A549 (cell line): Measurements from ENCODE around the gene ZNF846. TPM values are rescaled to one million over a fixed set of nuclear protein-coding genes. Genes with fewer than 3 reads are reported as not detected.

ENCODE experiments used
- ATAC-seq, 2 experiments: fragments of 200-7000 bp in 1 of 2; fragments of >200 bp in 1 of 2; cut with Nextera tagmentation in 1 of 2; cut with Tn5 transposase in 1 of 2; 3 replicates each; pipeline versions ENCODE4 v1.8.0 to v1.9.1; 2018 to 2020; ENCODE audit warnings: mild to moderate bottlenecking in 1 of 2, moderate library complexity in 1 of 2
- CTCF ChIA-PET: fragments of 300-600 bp; sonication (Branson Sonifier 250); formaldehyde crosslinking; extraction: SDS; loops from one replicate; lab custom pipeline; 2021; ENCODE audit warnings: antibody characterized with exemption, inconsistent platforms; lab: Yijun Ruan, JAX
- POLR2A ChIA-PET: fragments of 350-600 bp; formaldehyde crosslinking; extraction: SDS; loops from one replicate; lab custom pipeline; 2021; ENCODE audit warnings: antibody characterized with exemption, inconsistent platforms; lab: Yijun Ruan, JAX
- DNase-seq, 2 experiments: peaks; one replicate each; pipeline versions ENCODE4 v3.0.0 to v3.0.0-alpha.2; 2011 to 2016; ENCODE audit warnings: low read depth in 1 of 2, low spot score in 1 of 2
- FAIRE-seq: peaks from 2 replicates; lab custom pipeline; 2011; peaks lifted over from hg19 to GRCh38; lab: Jason Lieb, UNC
- H3K27ac ChIP-seq, 2 experiments: fragments of >200 bp; sonication (Bioruptor Twin); formaldehyde crosslinking; 3 replicates each; pipeline ENCODE4 v1.5.1; 2016 to 2017
- H3K4me1 ChIP-seq: fragments of >200 bp; sonication (Bioruptor Twin); formaldehyde crosslinking; 3 replicates; pipeline ENCODE4 v1.6.1; 2016
- H3K4me2 ChIP-seq: fragments of >200 bp; sonication (Bioruptor Twin); formaldehyde crosslinking; 3 replicates; pipeline ENCODE4 v1.6.1; 2016
- H3K4me3 ChIP-seq: fragments of >200 bp; sonication (Bioruptor Twin); formaldehyde crosslinking; 3 replicates; pipeline ENCODE4 v1.5.1; 2016
- H3K9me3 ChIP-seq: fragments of >200 bp; sonication (Bioruptor Twin); formaldehyde crosslinking; 3 replicates; pipeline ENCODE4 v1.6.1; 2016
- ATOH8 ChIP-seq: fragments of 250-450 bp; sonication (Bioruptor Pico); IDR thresholded peaks from 2 replicates; pipeline ENCODE4 v1.5.0; 2020; ENCODE audit warnings: low read depth, mild to moderate bottlenecking, moderate library complexity
- BHLHE40 ChIP-seq: IDR thresholded peaks from 2 replicates; pipeline ENCODE4 v1.6.1; 2012; ENCODE audit warnings: low read depth, low read length, inconsistent platforms
- CBX8 ChIP-seq: fragments of 200-600 bp; sonication (generic); IDR thresholded peaks from 2 replicates; pipeline ENCODE4 v1.6.1; 2016
- CEBPB ChIP-seq, 2 experiments: fragments of >200 bp in 1 of 2; sonication (Bioruptor Twin) in 1 of 2; formaldehyde crosslinking in 1 of 2; IDR thresholded peaks; 2 replicates each; pipeline ENCODE4 v1.6.1; 2012 to 2016
- CTCF ChIP-seq: fragments of >200 bp; sonication (Bioruptor Twin); formaldehyde crosslinking; IDR thresholded peaks from 3 replicates; pipeline ENCODE4 v1.5.1; 2016
- E2F6 ChIP-seq: IDR thresholded peaks from 2 replicates; pipeline ENCODE4 v1.6.1; 2012; ENCODE audit warnings: low read depth, borderline replicate concordance
- EHF ChIP-seq: fragments of 250-450 bp; sonication (Bioruptor Pico); IDR thresholded peaks from 2 replicates; pipeline ENCODE4 v1.5.0; 2020; ENCODE audit warnings: mild to moderate bottlenecking
- ELK1 ChIP-seq: fragments of 150-350 bp; IDR thresholded peaks from 2 replicates; pipeline ENCODE4 v1.6.1; 2014; ENCODE audit warnings: low read depth, mild to moderate bottlenecking, low read length
- EP300 ChIP-seq, 2 experiments: fragments of >200 bp; sonication (Bioruptor Twin); formaldehyde crosslinking; IDR thresholded peaks; 2 replicates in 1 of 2; 3 replicates in 1 of 2; pipeline ENCODE4 v1.6.1; 2016 to 2017
- FOSB ChIP-seq: fragments of 250-450 bp; sonication (Bioruptor Pico); IDR thresholded peaks from 2 replicates; pipeline ENCODE4 v1.5.0; 2020; ENCODE audit warnings: mild to moderate bottlenecking, moderate library complexity
- FOSL2 ChIP-seq, 2 experiments: fragments of 450-650 bp in 1 of 2; fragments of >200 bp in 1 of 2; sonication (Bioruptor Twin) in 1 of 2; formaldehyde crosslinking; IDR thresholded peaks; 2 replicates each; pipeline versions ENCODE4 v1.5.0 to v1.6.1; 2016 to 2020; ENCODE audit warnings: mild to moderate bottlenecking in 1 of 2, moderate library complexity in 1 of 2
- GATA3 ChIP-seq: IDR thresholded peaks from 2 replicates; pipeline ENCODE4 v1.6.1; 2012; ENCODE audit warnings: borderline replicate concordance
- HDAC2 ChIP-seq: fragments of 200-600 bp; sonication (generic); IDR thresholded peaks from 2 replicates; pipeline ENCODE4 v1.6.1; 2016
- HES2 ChIP-seq: fragments of >200 bp; sonication (Bioruptor Twin); formaldehyde crosslinking; IDR thresholded peaks from 2 replicates; pipeline ENCODE4 v1.6.1; 2016
- HEYL ChIP-seq: fragments of 250-450 bp; sonication (Bioruptor Pico); IDR thresholded peaks from 2 replicates; pipeline ENCODE4 v1.8.0; 2021; ENCODE audit warnings: mild to moderate bottlenecking, moderate library complexity
- HOXB5 ChIP-seq: fragments of 250-450 bp; sonication (Bioruptor Pico); IDR thresholded peaks from 2 replicates; pipeline ENCODE4 v1.5.0; 2020; ENCODE audit warnings: mild to moderate bottlenecking, moderate library complexity
- JUN ChIP-seq, 2 experiments: fragments of >200 bp; sonication (Bioruptor Twin); formaldehyde crosslinking; IDR thresholded peaks; 2 replicates in 1 of 2; 3 replicates in 1 of 2; pipeline ENCODE4 v1.6.1; 2016 to 2017
- JUNB ChIP-seq: fragments of >200 bp; sonication (Bioruptor Twin); formaldehyde crosslinking; IDR thresholded peaks from 2 replicates; pipeline ENCODE4 v1.6.1; 2016
- KDM1A ChIP-seq: fragments of 200-600 bp; sonication (generic); IDR thresholded peaks from 2 replicates; pipeline ENCODE4 v1.6.1; 2016; ENCODE audit warnings: low read depth, mild to moderate bottlenecking
- KDM5A ChIP-seq: fragments of 200-600 bp; sonication (generic); IDR thresholded peaks from 2 replicates; pipeline ENCODE4 v1.6.1; 2016; ENCODE audit warnings: antibody characterized with exemption, mild to moderate bottlenecking
- MAFK ChIP-seq: fragments of 450-650 bp; IDR thresholded peaks from 2 replicates; pipeline ENCODE4 v1.6.1; 2014; ENCODE audit not compliant: partially characterized antibody
- MAZ ChIP-seq: fragments of 150-350 bp; IDR thresholded peaks from 2 replicates; pipeline ENCODE4 v1.6.1; 2014; ENCODE audit warnings: antibody characterized with exemption, low read depth, low read length, borderline replicate concordance
- MYC ChIP-seq: IDR thresholded peaks from 2 replicates; pipeline ENCODE4 v1.6.1; 2012; ENCODE audit warnings: mild to moderate bottlenecking, inconsistent platforms, low read length, improper control_type of control experiment, borderline replicate concordance
- NFE2L2 ChIP-seq: fragments of 150-350 bp; conservative IDR thresholded peaks from 2 replicates; pipeline ENCODE4 v1.6.1; 2014; ENCODE audit warnings: low read length
- NR3C1 ChIP-seq: fragments of >200 bp; sonication (Bioruptor Twin); formaldehyde crosslinking; IDR thresholded peaks from 3 replicates; pipeline ENCODE4 v1.6.1; 2017
- RAD21 ChIP-seq, 2 experiments: fragments of >200 bp in 1 of 2; sonication (Bioruptor Twin) in 1 of 2; formaldehyde crosslinking in 1 of 2; IDR thresholded peaks in 1 of 2; conservative IDR thresholded peaks in 1 of 2; 2 replicates in 1 of 2; 3 replicates in 1 of 2; pipeline ENCODE4 v1.6.1; 2012 to 2018; ENCODE audit warnings: inconsistent platforms in 1 of 2
- RARB ChIP-seq: fragments of 250-450 bp; sonication (Bioruptor Pico); IDR thresholded peaks from 2 replicates; pipeline ENCODE4 v1.8.0; 2021; ENCODE audit warnings: mild to moderate bottlenecking, moderate library complexity
- RCOR1 ChIP-seq: fragments of 150-350 bp; IDR thresholded peaks from 2 replicates; pipeline ENCODE4 v1.6.1; 2014; ENCODE audit warnings: antibody characterized with exemption, low read length, low read depth
- RFX5 ChIP-seq: fragments of 450-650 bp; IDR thresholded peaks from 2 replicates; pipeline ENCODE4 v1.7.1; 2014; ENCODE audit warnings: antibody characterized with exemption, mild to moderate bottlenecking, moderate library complexity
- SREBF2 ChIP-seq: fragments of 450-650 bp; IDR thresholded peaks from 2 replicates; pipeline ENCODE4 v1.6.1; 2014; ENCODE audit warnings: mild to moderate bottlenecking, moderate library complexity
- TP53 ChIP-seq: fragments of 250-450 bp; sonication (Bioruptor Pico); IDR thresholded peaks from 2 replicates; pipeline ENCODE4 v1.5.0; 2021; ENCODE audit warnings: mild to moderate bottlenecking, moderate library complexity
- ZFP36 ChIP-seq: fragments of 450-650 bp; IDR thresholded peaks from 2 replicates; pipeline ENCODE4 v1.6.1; 2014; ENCODE audit warnings: borderline replicate concordance; ENCODE audit not compliant: partially characterized antibody
- ZNF302 ChIP-seq: fragments of 250-450 bp; sonication (Bioruptor Pico); IDR thresholded peaks from 2 replicates; pipeline ENCODE4 v1.9.0; 2021; ENCODE audit warnings: inconsistent platforms, mild to moderate bottlenecking, moderate library complexity
- ZSCAN20 ChIP-seq: fragments of 250-450 bp; sonication (Bioruptor Pico); IDR thresholded peaks from 2 replicates; pipeline ENCODE4 v1.8.0; 2022; ENCODE audit warnings: mild to moderate bottlenecking, moderate library complexity
- WGBS: methylation state at CpG from one replicate; pipeline ENCODE4 v1.1.6; 2017; ENCODE audit errors: missing lambda C conversion rate; 5-methylcytosine and 5-hydroxymethylcytosine counted together
- polyA plus RNA-seq, 4 experiments: library from polyadenylated mRNA; depleted of rRNA in 3 of 4; stranded (reverse); fragments of >200 nt; fragmentation: RNase III in 1 of 4; extraction: RNeasy Plus Mini Kit Qiagen cat#74134 plus additional on column Dnase treatment in 1 of 4; gene quantifications; 2 replicates in 3 of 4; 3 replicates in 1 of 4; pipeline ENCODE4 v1.2.3, GENCODE V29; 2011 to 2017

The ZNF846 gene
- polyA plus RNA-seq, 2 of the 4 experiments (the other 2 are of a cell fraction), result 2.1 to 4.5 TPM

- DNase-seq (no peak), ATAC-seq (no peak), FAIRE-seq (no peak)
- Histone ChIP-seq H3K4me2 (no peak overlapping the region), H3K4me3 (no peak overlapping the region), H3K9me3 (no peaks in the 10 kb centered on the region), H3K4me1 (no peaks in the 10 kb centered on the region), H3K27ac (no peak overlapping the region)
- no peak for TF ChIP-seq GATA3
- no peak for TF ChIP-seq BHLHE40
- no peak for TF ChIP-seq RCOR1
- TF ChIP-seq RFX5, result no peak
- TF ChIP-seq ZNF302 (CRISPR knock-in tag), result no peak
- no peak for TF ChIP-seq FOSB
- TF ChIP-seq ATOH8 (CRISPR knock-in tag), result no peak
- no peak for TF ChIP-seq SREBF2
- TF ChIP-seq TP53 (CRISPR knock-in tag), result no peak
- TF ChIP-seq MYC, result no peak
- no peak for TF ChIP-seq EHF (CRISPR knock-in tag)
- TF ChIP-seq HOXB5, result no peak
- no peak for TF ChIP-seq ELK1
- TF ChIP-seq CBX8, result no peak
- TF ChIP-seq FOSL2 (IDR thresholded peaks at IDR 0.05), result no peak
- TF ChIP-seq FOSL2 (CRISPR knock-in tag; IDR thresholded peaks at IDR 0.05), result no peak
- TF ChIP-seq NR3C1, result no peak
- no peak for TF ChIP-seq KDM5A
- no peak for TF ChIP-seq CTCF
- no peak for TF ChIP-seq KDM1A
- no peak for TF ChIP-seq RARB (CRISPR knock-in tag)
- ChIA-PET POLR2A (no interaction called here), CTCF (interaction anchor here (0.6 kb wide), 1 partner anchor 1737 kb away, joined by 3 read pairs; no protein-coding TSS in a partner anchor)
- 100% methylated on average over 4 of the region's 21 CpGs for WGBS
These were observed 42.6 kb upstream of the ZNF846 start for GRCh38 chr19:9811139-9811538.

- no peak; a peak in 1 of 6 replicates for ATAC-seq
- Histone ChIP-seq H3K4me3 (no peak overlapping the region), H3K9me3 (no peaks in the 10 kb centered on the region), H3K4me1 (no peaks in the 10 kb centered on the region), H3K4me2 (no peak overlapping the region), H3K27ac (no peak overlapping the region)
- WGBS, result 96% methylated on average over 11 of the region's 11 CpGs
- DNase-seq, result no peak
- CTCF ChIA-PET, result interaction anchor here (0.7 kb wide), 1 partner anchor 14 kb away, joined by 3 read pairs; no protein-coding TSS in a partner anchor
- POLR2A ChIA-PET, result no interaction called here
- FAIRE-seq, result no peak
- TF ChIP-seq FOSB (no peak), HES2 (no peak), ZFP36 (no peak), ZNF302 (CRISPR knock-in tag) (no peak), SREBF2 (no peak), EP300 (IDR thresholded peaks at IDR 0.05) (no peak), TP53 (CRISPR knock-in tag) (no peak), E2F6 (no peak), ZSCAN20 (CRISPR knock-in tag) (no peak), MAFK (no peak), HDAC2 (no peak), RAD21 (conservative IDR thresholded peaks at IDR 0.05 in 1 of 2, IDR thresholded peaks at IDR 0.05 in 1 of 2) (no peak), JUNB (no peak), KDM5A (no peak), JUN (IDR thresholded peaks at IDR 0.05) (no peak), HEYL (CRISPR knock-in tag) (no peak), MAZ (no peak), CEBPB (IDR thresholded peaks at IDR 0.05) (no peak), NFE2L2 (no peak)
These were observed 40.6 kb upstream of the ZNF846 start for GRCh38 chr19:9808855-9809824.
